Stimulated activated CD8-positive, alpha-beta memory T cell treated with anti-CD3 and anti-CD28 coated beads, Interleukin-4, amount 100 ng/mL, for 4 hours (primary cell): ENCODE measurements around the gene FBN2.

Experiments
- DNase-seq, 2 donors: peaks; one replicate each; pipeline ENCODE4 v3.0.0-alpha.2; 2020; ENCODE audit warnings: low read depth in 2 of 2, low spot score in 1 of 2

Gene FBN2

GRCh38 chr5:128318691-128319090 is 219.4 kb downstream of the FBN2 start:
- no peak for DNase-seq

DNA sequence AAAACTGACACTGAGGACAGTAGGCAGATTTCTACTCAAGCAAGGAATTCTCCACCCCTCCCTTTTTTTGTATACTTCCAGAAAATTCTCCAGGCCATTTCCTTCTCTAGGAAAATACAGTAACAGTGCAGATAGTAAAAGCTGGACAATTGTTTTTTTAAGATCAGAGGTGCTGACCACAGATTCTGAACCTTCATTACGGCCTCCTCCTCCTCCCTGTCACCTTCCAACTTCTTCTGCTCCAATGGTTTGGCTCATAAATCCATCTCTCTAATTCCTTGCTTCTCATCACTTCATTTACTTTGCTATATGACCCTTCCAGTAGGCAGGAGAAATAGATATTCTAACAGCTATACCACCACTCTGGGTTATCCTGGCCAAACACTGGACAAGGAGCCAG is 220.6 kb downstream of the FBN2 start:
- no peak for DNase-seq

DNA sequence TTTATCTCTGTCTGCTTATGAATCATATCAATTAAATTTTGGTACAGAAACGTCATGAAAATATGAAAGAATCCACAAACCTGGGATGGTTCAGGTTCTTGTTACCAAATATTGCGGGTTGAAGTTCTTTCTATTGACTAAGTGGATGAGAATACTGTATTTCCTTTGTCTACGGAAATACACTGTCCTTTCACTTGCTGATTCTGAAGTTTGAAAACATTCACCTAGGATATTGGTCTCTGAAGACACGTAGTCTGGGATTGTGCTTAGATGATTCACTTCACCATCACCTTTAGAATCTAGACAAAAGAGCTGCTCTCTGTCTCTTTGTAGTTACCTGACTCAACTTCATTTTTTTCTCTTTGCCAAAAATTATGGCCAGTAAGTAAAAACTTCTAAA is 222.4 kb downstream of the FBN2 start:
- DNase-seq, result no peak

DNA sequence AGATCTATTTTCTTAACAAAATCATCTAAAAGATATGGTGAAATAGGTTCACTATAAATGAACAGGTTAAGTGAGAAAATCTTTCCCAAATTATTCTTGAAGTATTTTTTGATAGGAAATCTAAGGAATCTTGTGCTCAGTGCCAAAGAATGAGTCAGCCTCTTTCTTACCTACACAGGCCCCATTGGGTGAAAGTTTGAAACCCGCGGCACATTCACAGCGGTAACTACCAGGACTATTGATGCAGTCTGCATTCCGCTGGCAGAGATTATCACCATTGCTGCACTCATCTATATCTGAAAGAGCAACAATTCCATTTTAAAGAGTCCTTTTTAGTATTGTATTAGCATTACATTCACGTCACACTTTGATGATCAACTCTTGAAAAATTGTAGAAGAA is 232.7 kb downstream of the FBN2 start:
- no peak for DNase-seq

GRCh38 chr5:128304791-128305190 is 233.3 kb downstream of the FBN2 start:
- DNase-seq, result no peak

DNA sequence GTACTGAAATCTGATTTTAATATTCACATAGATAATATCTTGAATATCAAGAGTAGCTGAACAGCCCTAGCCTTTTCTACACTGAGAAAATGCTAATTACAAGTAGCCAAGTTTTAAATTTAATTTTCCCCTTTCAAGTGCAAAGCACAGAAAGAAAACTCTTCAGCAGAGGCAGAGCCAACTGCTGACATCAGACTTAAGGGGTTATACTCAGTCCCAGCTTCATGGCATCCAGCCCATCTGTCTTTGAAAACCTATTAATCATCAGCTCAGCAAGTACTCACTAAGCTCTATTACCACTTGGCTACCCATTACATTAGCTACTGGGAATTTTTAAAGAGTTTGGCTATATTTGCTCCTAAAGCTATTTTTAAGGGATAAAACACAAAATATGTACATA is 234.0 kb downstream of the FBN2 start:
- no peak for DNase-seq

GRCh38 chr5:128303593-128303992 is 234.5 kb downstream of the FBN2 start:
- no peak for DNase-seq

DNA sequence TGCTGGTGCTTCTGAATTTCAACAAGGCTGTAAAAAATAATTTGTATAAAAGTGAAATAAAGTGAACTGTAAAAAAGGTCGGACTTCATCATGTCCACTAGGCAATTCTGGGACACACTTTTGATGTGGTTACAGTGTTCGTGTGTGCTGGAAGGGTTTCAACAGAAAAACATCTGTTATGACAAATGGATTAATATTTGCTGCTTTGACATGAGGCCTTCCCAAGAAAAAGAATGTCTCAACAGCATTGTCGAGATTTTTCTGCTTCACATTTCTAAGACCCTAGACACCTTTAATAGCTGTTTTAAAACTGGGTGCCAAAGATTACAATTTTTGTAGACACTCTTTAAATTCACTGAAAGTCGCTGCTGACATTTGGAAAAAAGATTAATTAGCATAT is 237.9 kb downstream of the FBN2 start:
- no peak for DNase-seq

DNA sequence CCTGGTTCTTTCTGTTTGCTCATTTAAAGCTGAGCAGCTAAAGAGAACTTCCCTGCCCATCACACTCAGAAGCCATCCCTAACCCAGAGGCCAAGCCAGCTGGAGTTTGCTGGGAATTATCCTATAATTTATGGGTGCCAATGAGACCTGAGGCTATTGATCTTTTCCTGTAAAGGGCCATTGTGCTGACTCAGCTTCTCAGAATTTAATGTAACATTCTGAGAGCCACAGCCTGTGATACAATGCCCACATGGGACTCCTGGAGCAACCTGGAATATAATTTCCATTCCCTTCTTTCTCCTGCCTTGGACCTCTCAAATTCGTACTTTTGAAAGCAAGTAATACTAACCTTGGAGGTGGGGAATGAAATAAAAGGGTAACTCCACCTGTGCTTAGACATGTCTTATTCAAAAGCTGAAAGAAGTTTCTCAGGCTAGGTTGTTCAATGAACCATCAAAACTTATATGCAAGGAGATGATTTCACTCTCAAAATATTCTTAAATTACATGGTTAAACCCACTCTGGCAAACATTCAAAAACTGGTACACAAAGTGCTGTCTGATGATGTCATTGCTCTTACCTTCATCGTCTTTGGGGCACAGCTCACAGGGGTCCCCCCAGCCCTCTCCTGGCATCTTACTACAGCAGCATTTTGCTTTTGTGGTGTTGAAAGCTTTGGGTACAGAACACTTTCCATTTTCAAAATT is 247.7 kb downstream of the FBN2 start:
- no peak for DNase-seq

- DNase-seq, result no peak
These were observed 250.3 kb downstream of the FBN2 start for GRCh38 chr5:128287740-128288139.

DNA sequence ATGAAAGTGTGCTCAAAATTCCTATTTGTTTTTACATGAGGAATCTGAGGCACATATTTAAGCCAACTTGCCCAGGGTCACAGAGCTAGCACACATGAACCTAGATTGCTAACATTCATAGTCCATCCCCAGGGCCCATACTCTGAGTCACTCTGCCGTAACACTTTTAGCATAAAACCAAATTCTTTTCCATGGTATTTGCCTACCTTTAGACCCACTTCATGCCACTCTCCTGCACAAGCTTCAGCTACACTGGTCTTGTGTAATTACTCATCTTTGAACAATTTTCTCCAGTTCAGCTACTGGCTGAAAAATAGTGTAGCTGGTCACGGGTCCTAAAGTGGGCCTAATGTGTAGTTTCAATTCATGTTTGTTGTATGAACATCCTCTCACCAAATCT is 253.8 kb downstream of the FBN2 start:
- no peak for DNase-seq

GRCh38 chr5:128279345-128279744 is 258.7 kb downstream of the FBN2 start:
- DNase-seq, result no peak

GRCh38 chr5:128276537-128277216 is 261.4 kb downstream of the FBN2 start:
- no peak for DNase-seq

DNA sequence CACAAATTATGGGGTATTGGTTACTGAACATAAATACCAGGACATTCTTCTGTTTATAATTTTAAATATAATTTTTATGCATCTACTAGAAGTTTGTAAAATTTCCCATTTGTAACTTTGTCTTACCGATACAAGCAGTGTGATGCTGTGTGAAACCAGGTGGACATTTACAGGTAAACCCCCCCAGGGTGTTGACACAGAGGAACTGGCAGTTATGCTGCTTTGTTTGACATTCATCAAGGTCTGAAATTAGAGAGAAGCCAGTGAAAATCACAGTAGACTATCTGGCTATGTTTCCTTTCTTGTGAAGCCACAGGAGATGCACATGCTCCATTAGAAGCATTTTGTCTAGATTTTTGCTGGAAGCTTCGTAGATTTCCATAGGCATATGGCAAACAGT is 263.6 kb downstream of the FBN2 start:
- no peak for DNase-seq

- no peak for DNase-seq
These were observed 264.3 kb downstream of the FBN2 start for GRCh38 chr5:128273736-128274135.

DNA sequence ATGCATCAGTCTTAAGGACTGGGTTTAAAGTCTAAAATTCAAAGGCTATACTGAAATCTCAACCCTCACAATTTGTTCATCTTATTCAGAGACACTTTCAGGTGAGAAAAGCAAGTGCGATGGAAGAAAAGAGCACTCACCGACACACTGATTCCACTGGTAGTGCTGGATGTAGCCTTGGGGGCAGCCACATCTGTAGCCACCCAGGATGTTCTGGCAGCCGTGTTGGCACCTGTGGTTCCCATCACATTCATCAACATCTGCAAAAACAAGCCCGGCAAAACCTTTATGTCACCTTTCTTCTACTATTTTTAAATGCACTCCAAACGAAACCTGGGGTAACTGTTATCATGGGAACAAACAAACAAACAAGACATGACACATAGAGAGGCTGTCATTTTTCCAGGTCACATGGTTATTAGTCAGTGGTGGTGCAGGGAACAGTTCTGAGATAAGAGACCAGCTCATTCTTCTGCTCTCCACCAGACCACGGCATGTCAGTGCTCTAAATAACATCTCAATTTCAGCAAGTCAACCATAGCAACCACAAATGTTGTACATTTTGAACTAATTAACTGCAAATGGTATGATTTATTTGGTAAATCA is 266.1 kb downstream of the FBN2 start:
- no peak for DNase-seq

GRCh38 chr5:128271071-128271470 is 267.0 kb downstream of the FBN2 start:
- no peak for DNase-seq

- DNase-seq, result no peak
These were observed 273.3 kb downstream of the FBN2 start for GRCh38 chr5:128264564-128265360.

DNA sequence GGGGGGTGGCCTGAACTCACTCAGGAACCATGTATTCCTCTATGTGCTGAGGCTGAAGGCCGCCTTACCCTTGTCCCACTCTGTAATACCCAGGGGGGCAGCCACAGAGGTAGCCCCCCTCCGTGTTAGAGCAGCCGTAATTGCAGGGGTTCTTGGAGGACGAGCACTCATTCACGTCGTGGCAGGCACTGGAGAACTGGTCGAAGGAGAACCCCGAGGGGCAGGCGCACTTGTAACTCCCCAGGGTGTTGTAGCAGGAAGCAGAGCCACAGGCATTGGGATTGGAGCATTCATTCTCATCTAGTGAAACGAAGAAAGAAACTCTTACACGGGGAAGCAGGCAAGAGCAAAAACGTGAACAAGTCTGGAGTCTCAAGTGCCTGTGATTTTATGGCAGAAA is 274.7 kb downstream of the FBN2 start:
- DNase-seq, result no peak

DNA sequence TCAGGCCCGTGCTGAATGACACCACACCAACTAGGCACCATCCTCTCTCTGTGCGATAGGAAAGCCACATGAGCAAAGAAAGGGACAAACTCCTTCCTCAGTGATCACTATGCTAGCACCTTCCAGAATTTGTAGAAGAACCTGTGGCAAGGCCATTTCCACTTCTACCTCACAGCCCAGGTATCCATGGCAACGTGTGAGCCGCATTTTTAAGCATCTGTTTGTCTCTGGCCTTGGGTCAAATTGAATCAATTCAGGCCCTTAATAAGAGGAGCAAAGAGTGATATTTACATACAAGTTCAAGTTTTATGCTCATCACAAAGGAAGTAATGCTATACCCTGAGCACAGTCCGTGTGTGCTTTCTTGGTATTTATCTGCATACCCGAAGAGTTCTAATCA is 275.1 kb downstream of the FBN2 start:
- no peak for DNase-seq

DNA sequence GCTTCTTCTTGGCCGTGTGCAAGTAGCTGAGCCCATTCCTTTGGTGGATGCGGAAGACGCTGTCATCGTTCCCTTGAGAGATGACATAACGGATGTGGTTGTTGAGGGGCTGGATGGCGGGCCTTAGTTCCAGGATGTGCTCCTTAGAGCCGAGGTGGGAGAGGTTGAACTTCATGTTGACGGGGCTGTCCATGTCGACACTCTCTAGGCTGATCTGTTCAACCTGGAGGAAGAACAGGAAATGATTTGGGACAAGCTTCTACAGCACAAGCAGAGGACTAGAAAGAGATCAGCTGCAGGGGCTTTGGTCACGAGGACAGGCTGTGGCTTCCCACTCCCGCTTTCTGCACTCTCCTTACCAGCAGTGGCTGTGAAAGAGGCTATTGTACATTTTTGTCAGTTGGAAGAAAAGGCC is 278.4 kb downstream of the FBN2 start:
- DNase-seq, result no peak

DNA sequence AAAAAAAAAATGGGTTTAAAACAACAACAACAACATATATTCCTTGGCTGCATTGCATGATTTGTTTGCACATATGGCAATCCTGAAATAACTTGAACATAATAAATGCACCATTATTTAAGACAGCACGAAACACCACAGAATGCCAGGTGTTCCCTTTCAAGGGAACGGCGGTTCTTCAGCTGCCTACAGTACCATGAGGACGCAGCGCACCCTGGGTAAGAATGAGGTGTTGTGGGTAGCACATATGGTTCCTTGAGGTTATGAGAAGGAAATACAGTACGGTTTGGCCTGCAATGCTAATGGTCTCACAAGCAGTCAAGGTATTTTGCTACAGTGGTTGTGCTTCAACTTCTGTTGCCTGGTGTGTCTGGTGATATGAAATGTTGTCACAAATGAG is 279.7 kb downstream of the FBN2 start:
- DNase-seq, result no peak
